Measurements from ENCODE around the gene GNE.

DNA sequence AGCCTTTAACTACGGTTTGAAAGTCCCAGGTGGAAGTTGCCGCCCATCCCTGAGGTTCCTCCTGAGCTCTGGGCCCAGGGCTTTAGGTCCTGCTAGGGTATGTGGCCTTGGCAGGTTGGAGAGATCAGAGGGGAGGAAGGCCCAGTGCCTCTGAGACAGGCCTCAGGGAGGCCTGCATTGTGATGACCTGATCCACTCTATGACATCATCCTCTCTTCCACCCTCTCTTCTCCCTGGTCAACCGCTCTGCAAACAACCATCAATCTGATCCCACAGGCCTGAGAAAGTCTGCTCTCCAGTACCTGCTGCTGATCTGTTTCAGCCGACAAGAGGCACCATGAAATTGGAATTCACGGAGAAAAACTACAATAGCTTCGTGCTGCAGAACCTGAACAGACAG is 89.1 kb downstream of the GNE start, which contains the start of gene CCIN:
- TF ChIP-seq, protein P1, sequence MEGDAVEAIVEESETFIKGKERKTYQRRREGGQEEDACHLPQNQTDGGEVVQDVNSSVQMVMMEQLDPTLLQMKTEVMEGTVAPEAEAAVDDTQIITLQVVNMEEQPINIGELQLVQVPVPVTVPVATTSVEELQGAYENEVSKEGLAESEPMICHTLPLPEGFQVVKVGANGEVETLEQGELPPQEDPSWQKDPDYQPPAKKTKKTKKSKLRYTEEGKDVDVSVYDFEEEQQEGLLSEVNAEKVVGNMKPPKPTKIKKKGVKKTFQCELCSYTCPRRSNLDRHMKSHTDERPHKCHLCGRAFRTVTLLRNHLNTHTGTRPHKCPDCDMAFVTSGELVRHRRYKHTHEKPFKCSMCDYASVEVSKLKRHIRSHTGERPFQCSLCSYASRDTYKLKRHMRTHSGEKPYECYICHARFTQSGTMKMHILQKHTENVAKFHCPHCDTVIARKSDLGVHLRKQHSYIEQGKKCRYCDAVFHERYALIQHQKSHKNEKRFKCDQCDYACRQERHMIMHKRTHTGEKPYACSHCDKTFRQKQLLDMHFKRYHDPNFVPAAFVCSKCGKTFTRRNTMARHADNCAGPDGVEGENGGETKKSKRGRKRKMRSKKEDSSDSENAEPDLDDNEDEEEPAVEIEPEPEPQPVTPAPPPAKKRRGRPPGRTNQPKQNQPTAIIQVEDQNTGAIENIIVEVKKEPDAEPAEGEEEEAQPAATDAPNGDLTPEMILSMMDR (IDR thresholded peaks at IDR 0.05; ENCODE audit: control extremely low read depth in 1 of 3, insufficient read depth in 1 of 3, low read depth in 1 of 3, low read length in 3 of 3) = no peak
- TF ChIP-seq, protein P2, sequence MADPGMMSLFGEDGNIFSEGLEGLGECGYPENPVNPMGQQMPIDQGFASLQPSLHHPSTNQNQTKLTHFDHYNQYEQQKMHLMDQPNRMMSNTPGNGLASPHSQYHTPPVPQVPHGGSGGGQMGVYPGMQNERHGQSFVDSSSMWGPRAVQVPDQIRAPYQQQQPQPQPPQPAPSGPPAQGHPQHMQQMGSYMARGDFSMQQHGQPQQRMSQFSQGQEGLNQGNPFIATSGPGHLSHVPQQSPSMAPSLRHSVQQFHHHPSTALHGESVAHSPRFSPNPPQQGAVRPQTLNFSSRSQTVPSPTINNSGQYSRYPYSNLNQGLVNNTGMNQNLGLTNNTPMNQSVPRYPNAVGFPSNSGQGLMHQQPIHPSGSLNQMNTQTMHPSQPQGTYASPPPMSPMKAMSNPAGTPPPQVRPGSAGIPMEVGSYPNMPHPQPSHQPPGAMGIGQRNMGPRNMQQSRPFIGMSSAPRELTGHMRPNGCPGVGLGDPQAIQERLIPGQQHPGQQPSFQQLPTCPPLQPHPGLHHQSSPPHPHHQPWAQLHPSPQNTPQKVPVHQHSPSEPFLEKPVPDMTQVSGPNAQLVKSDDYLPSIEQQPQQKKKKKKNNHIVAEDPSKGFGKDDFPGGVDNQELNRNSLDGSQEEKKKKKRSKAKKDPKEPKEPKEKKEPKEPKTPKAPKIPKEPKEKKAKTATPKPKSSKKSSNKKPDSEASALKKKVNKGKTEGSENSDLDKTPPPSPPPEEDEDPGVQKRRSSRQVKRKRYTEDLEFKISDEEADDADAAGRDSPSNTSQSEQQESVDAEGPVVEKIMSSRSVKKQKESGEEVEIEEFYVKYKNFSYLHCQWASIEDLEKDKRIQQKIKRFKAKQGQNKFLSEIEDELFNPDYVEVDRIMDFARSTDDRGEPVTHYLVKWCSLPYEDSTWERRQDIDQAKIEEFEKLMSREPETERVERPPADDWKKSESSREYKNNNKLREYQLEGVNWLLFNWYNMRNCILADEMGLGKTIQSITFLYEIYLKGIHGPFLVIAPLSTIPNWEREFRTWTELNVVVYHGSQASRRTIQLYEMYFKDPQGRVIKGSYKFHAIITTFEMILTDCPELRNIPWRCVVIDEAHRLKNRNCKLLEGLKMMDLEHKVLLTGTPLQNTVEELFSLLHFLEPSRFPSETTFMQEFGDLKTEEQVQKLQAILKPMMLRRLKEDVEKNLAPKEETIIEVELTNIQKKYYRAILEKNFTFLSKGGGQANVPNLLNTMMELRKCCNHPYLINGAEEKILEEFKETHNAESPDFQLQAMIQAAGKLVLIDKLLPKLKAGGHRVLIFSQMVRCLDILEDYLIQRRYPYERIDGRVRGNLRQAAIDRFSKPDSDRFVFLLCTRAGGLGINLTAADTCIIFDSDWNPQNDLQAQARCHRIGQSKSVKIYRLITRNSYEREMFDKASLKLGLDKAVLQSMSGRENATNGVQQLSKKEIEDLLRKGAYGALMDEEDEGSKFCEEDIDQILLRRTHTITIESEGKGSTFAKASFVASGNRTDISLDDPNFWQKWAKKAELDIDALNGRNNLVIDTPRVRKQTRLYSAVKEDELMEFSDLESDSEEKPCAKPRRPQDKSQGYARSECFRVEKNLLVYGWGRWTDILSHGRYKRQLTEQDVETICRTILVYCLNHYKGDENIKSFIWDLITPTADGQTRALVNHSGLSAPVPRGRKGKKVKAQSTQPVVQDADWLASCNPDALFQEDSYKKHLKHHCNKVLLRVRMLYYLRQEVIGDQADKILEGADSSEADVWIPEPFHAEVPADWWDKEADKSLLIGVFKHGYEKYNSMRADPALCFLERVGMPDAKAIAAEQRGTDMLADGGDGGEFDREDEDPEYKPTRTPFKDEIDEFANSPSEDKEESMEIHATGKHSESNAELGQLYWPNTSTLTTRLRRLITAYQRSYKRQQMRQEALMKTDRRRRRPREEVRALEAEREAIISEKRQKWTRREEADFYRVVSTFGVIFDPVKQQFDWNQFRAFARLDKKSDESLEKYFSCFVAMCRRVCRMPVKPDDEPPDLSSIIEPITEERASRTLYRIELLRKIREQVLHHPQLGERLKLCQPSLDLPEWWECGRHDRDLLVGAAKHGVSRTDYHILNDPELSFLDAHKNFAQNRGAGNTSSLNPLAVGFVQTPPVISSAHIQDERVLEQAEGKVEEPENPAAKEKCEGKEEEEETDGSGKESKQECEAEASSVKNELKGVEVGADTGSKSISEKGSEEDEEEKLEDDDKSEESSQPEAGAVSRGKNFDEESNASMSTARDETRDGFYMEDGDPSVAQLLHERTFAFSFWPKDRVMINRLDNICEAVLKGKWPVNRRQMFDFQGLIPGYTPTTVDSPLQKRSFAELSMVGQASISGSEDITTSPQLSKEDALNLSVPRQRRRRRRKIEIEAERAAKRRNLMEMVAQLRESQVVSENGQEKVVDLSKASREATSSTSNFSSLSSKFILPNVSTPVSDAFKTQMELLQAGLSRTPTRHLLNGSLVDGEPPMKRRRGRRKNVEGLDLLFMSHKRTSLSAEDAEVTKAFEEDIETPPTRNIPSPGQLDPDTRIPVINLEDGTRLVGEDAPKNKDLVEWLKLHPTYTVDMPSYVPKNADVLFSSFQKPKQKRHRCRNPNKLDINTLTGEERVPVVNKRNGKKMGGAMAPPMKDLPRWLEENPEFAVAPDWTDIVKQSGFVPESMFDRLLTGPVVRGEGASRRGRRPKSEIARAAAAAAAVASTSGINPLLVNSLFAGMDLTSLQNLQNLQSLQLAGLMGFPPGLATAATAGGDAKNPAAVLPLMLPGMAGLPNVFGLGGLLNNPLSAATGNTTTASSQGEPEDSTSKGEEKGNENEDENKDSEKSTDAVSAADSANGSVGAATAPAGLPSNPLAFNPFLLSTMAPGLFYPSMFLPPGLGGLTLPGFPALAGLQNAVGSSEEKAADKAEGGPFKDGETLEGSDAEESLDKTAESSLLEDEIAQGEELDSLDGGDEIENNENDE (IDR thresholded peaks at IDR 0.05; ENCODE audit: insufficient replicate concordance, low read length) = no peak
- TF ChIP-seq RFX5 (IDR thresholded peaks at IDR 0.05; ENCODE audit: borderline replicate concordance, low read depth, low read length) (no peak), CEBPB (IDR thresholded peaks at IDR 0.05; ENCODE audit: low read depth, low read length) (no peak), CREB1 (IDR thresholded peaks at IDR 0.05) (no peak), JUND (IDR thresholded peaks at IDR 0.05; ENCODE audit: low read length) (no peak), POLR2AphosphoS5 (IDR thresholded peaks at IDR 0.05; ENCODE audit: low read depth, low read length) (no peak), EP300 (IDR thresholded peaks at IDR 0.05; ENCODE audit: borderline replicate concordance in 1 of 2, low read depth in 2 of 2, low read length in 2 of 2) (no peak)
- TF ChIP-seq, protein P3, sequence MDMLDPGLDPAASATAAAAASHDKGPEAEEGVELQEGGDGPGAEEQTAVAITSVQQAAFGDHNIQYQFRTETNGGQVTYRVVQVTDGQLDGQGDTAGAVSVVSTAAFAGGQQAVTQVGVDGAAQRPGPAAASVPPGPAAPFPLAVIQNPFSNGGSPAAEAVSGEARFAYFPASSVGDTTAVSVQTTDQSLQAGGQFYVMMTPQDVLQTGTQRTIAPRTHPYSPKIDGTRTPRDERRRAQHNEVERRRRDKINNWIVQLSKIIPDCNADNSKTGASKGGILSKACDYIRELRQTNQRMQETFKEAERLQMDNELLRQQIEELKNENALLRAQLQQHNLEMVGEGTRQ (IDR thresholded peaks at IDR 0.05; ENCODE audit: low read length) = no peak

All from H1 (cell line).